ENCODE results near the gene MCM6. TPM values are rescaled to one million over a fixed set of nuclear protein-coding genes. Genes with fewer than 3 reads are reported as not detected.
"Not testable (repeated sequence)": the region's sequence is repeated elsewhere in the genome, so short reads cannot be mapped to it uniquely, and the experiment has no call there.

The MCM6 gene
- total RNA-seq, 1 experiment from 2014 or later: 44.1 TPM

DNA sequence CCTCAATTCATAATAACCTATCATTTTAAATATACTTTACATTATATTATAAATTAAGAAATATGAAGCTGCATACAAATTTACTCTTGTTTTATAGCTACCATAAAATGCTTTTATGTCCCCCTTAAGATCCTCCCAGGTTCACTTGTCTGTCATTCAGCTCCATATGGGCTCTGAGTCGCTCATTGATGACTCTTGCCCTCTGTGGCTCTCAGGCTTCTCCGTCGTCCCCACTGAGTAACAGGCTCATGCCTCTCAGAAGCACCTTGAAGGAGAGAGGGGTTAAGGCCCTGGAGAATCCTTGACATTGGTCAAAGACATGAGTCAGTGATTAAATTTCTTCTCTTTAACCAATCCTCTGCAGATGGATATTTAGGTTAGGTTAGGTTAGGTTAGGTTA is 6.2 kb upstream of the MCM6 start:
- no TSS peak for BruUV-seq (replicated peaks)
- TF ChIP-seq, protein P1, sequence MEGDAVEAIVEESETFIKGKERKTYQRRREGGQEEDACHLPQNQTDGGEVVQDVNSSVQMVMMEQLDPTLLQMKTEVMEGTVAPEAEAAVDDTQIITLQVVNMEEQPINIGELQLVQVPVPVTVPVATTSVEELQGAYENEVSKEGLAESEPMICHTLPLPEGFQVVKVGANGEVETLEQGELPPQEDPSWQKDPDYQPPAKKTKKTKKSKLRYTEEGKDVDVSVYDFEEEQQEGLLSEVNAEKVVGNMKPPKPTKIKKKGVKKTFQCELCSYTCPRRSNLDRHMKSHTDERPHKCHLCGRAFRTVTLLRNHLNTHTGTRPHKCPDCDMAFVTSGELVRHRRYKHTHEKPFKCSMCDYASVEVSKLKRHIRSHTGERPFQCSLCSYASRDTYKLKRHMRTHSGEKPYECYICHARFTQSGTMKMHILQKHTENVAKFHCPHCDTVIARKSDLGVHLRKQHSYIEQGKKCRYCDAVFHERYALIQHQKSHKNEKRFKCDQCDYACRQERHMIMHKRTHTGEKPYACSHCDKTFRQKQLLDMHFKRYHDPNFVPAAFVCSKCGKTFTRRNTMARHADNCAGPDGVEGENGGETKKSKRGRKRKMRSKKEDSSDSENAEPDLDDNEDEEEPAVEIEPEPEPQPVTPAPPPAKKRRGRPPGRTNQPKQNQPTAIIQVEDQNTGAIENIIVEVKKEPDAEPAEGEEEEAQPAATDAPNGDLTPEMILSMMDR (IDR thresholded peaks at IDR 0.05; ENCODE audit: unreplicated experiment): no peak
- intact Hi-C loops (cut with micrococcal nuclease; ENCODE audit: unreplicated experiment): no loop called here
- Mint-ChIP-seq H3K27ac (ENCODE audit: unreplicated experiment) (no peak overlapping the region), H3K27me3 (ENCODE audit: unreplicated experiment) (no peaks in the 10 kb centered on the region), H3K4me3 (ENCODE audit: low read depth, unreplicated experiment) (no peak overlapping the region), H3K4me1 (ENCODE audit: low read depth, unreplicated experiment) (no peaks in the 10 kb centered on the region), H3K36me3 (ENCODE audit: insufficient read depth, unreplicated experiment) (peaks cover 4% of the 10 kb centered on the region), H3K9me3 (ENCODE audit: low read depth, unreplicated experiment) (no peaks in the 10 kb centered on the region)
- CTCF ChIA-PET: interaction anchor here (0.5 kb wide), 1 partner anchor 97 kb away, joined by 4 read pairs; no protein-coding TSS in a partner anchor
- no peak for DNase-seq

DNA sequence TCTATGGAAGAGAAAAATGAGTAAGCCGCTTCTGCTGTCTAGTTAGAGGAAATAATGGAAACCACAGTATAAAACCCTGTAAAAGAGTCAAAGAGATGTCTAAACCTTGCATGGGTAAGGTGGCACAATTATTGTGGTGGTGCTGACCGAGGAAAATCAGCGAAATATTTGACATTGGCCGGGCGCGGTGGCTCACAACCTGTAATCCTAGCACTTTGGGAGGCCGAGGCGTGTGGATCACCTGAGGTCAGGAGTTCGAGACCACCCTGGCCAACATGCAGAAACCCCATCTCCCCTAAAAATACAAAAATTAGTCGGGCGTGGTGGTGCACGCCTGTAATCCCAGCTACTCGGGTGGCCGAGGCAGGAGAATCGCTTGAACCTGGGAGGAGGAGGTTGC is 527 bp upstream of the MCM6 start:
- Mint-ChIP-seq H3K4me3 (ENCODE audit: low read depth, unreplicated experiment) (peak overlapping the region; percentile 90), H3K36me3 (ENCODE audit: insufficient read depth, unreplicated experiment) (peaks cover 28% of the 10 kb centered on the region), H3K4me1 (ENCODE audit: low read depth, unreplicated experiment) (peaks cover 32% of the 10 kb centered on the region), H3K27ac (ENCODE audit: unreplicated experiment) (peak overlapping the region; percentile 90)
- BruUV-seq (replicated peaks); H3K27me3 Mint-ChIP-seq (ENCODE audit: unreplicated experiment); H3K9me3 Mint-ChIP-seq (ENCODE audit: low read depth, unreplicated experiment); intact Hi-C loops (cut with micrococcal nuclease; ENCODE audit: unreplicated experiment); DNase-seq; CTCF ChIA-PET: not testable (repeated sequence)

DNA sequence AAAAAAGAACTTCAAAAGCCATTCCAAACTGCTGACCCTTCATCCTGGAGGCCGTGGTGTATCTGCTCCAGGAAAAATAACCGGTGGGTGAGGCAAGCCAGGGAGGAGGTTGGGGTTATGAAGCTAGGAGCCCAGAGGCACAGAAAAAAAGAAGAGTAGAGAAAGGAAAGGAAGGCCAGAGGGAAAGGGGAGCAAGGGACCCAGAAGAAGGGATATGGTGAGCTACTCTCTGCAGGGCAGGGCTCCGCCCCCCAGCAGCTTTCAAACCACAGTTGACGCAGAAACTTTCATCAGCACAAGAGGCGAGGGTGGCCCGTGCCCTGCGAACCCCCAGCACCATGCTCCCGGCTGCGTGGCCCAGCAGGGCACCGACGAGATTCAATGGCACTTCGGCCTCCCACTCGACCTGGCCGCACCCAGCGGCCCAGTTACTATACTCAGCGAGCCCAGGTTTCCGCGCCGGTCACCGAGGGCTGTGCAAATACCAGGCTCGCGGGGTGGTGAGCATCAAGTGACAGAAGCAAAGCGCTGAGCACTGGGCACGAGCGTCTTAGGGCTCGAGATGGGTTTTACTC is 665 bp downstream of the MCM6 start:
- intact Hi-C loops (cut with micrococcal nuclease; ENCODE audit: unreplicated experiment): no loop called here
- peak; percentile 50 for DNase-seq
- Mint-ChIP-seq H3K27ac (ENCODE audit: unreplicated experiment) (peak overlapping the region; percentile 50), H3K4me3 (ENCODE audit: low read depth, unreplicated experiment) (peak overlapping the region; percentile 90), H3K36me3 (ENCODE audit: insufficient read depth, unreplicated experiment) (peaks cover 28% of the 10 kb centered on the region), H3K27me3 (ENCODE audit: unreplicated experiment) (no peaks in the 10 kb centered on the region), H3K4me1 (ENCODE audit: low read depth, unreplicated experiment) (peaks cover 32% of the 10 kb centered on the region), H3K9me3 (ENCODE audit: low read depth, unreplicated experiment) (no peaks in the 10 kb centered on the region)
- CTCF ChIA-PET: interaction anchor here (0.6 kb wide), 1 partner anchor 144 kb away, joined by 4 read pairs; no protein-coding TSS in a partner anchor
- BruUV-seq (replicated peaks): no TSS peak
- TF ChIP-seq, protein P1 (IDR thresholded peaks at IDR 0.05; ENCODE audit: unreplicated experiment): no peak

DNA sequence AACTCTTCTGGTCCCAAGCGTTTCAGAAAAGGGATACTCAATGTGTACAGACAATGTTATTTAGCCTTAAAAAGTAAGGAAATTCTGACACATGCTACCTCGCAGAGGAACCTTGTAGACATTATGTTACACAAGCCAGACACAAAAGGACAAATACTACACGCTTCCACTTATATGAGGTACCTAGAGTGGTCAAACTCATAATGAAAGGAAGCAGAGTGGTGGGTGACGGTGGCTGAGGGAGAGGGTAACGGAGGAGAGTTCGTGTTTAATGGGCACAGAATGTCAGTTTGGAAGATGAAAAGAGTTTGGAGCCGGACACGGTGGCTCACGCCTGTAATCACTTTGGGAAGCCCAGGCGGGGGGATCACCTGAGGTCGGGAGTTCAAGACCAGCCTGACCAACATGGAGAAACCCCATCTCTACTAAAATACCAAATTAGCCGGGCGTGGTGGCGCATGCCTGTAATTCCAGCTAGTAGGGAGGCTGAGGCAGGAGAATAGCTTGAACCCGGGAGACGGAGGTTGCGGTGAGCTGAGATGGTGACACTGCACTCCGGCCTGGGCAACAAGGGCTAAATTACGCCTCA is 1.4 kb downstream of the MCM6 start:
- intact Hi-C loops (cut with micrococcal nuclease; ENCODE audit: unreplicated experiment): no loop called here
- TF ChIP-seq, protein P1 (IDR thresholded peaks at IDR 0.05; ENCODE audit: unreplicated experiment): no peak
- Mint-ChIP-seq H3K36me3 (ENCODE audit: insufficient read depth, unreplicated experiment) (peaks cover 28% of the 10 kb centered on the region), H3K4me1 (ENCODE audit: low read depth, unreplicated experiment) (peaks cover 32% of the 10 kb centered on the region), H3K27ac (ENCODE audit: unreplicated experiment) (peak overlapping the region; percentile 50), H3K4me3 (ENCODE audit: low read depth, unreplicated experiment) (peak overlapping the region; percentile 90), H3K27me3 (ENCODE audit: unreplicated experiment) (no peaks in the 10 kb centered on the region), H3K9me3 (ENCODE audit: low read depth, unreplicated experiment) (no peaks in the 10 kb centered on the region)
- BruUV-seq (replicated peaks): no TSS peak
- CTCF ChIA-PET: interaction anchor here (0.6 kb wide), 1 partner anchor 610 kb away, joined by 3 read pairs; no protein-coding TSS in a partner anchor
- DNase-seq: no peak

DNA sequence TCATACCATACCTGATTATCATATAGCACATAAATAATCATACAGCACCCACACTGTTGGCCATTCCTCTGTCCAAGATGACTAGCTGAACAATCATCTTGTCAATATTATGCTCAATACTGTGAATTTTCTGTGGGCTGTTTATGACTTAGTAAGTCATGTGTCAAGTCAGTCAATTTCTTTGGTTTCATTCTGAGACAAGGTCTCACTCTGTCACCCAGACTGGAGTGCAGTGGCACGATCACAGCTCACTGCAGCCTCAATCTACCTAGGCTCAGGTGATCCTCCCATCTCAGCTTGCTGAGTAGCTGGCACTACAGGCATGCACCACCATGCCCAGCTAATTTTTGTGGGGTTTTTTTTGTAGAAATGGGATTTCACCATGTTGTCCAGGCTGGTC is 5.7 kb downstream of the MCM6 start:
- H3K4me3 Mint-ChIP-seq (ENCODE audit: low read depth, unreplicated experiment): no peak overlapping the region
- H3K4me1 Mint-ChIP-seq (ENCODE audit: low read depth, unreplicated experiment): peaks cover 25% of the 10 kb centered on the region
- intact Hi-C loops (cut with micrococcal nuclease; ENCODE audit: unreplicated experiment): no loop called here
- no peak overlapping the region for H3K27ac Mint-ChIP-seq (ENCODE audit: unreplicated experiment)
- H3K9me3 Mint-ChIP-seq (ENCODE audit: low read depth, unreplicated experiment): no peaks in the 10 kb centered on the region
- BruUV-seq (replicated peaks): no TSS peak
- H3K27me3 Mint-ChIP-seq (ENCODE audit: unreplicated experiment): no peaks in the 10 kb centered on the region
- CTCF ChIA-PET: no interaction called here
- peaks cover 24% of the 10 kb centered on the region for H3K36me3 Mint-ChIP-seq (ENCODE audit: insufficient read depth, unreplicated experiment)
- TF ChIP-seq, protein P1 (IDR thresholded peaks at IDR 0.05; ENCODE audit: unreplicated experiment): no peak
- no peak for DNase-seq
